Kidney capillary endothelial cell (primary cell): ENCODE measurements around the gene C10orf105.

Experiments
- DNase-seq: peaks from one replicate; pipeline ENCODE4 v3.0.0-alpha.2; 2018; ENCODE audit warnings: low spot score

C10orf105 gene

GRCh38 chr10:71697938-71698709 is 21.5 kb downstream of the C10orf105 start:
- DNase-seq: no peak

GRCh38 chr10:71696628-71697326 is 22.8 kb downstream of the C10orf105 start:
- DNase-seq: peak; percentile 36

GRCh38 chr10:71695502-71696476 is 23.8 kb downstream of the C10orf105 start:
- no peak for DNase-seq

GRCh38 chr10:71694567-71694968 is 25.0 kb downstream of the C10orf105 start:
- no peak for DNase-seq

GRCh38 chr10:71694039-71694501 is 25.5 kb downstream of the C10orf105 start:
- DNase-seq: no peak

- DNase-seq: peak; percentile 80
These were observed 26.2 kb downstream of the C10orf105 start for GRCh38 chr10:71693377-71693776.

- no peak for DNase-seq
These were observed 26.8 kb downstream of the C10orf105 start for GRCh38 chr10:71692598-71693306.

- DNase-seq: no peak
These were observed 28.2 kb downstream of the C10orf105 start for GRCh38 chr10:71691405-71691804.

GRCh38 chr10:71690094-71690720 is 29.4 kb downstream of the C10orf105 start:
- DNase-seq: no peak

- DNase-seq: no peak
These were observed 31.3 kb downstream of the C10orf105 start for GRCh38 chr10:71688256-71688655.

GRCh38 chr10:71687480-71687879 is 32.1 kb downstream of the C10orf105 start:
- no peak for DNase-seq

- DNase-seq: no peak
These were observed 32.5 kb downstream of the C10orf105 start for GRCh38 chr10:71687077-71687476.

- DNase-seq: no peak
These were observed 33.9 kb downstream of the C10orf105 start for GRCh38 chr10:71685554-71686232.

GRCh38 chr10:71684356-71685173 is 35.0 kb downstream of the C10orf105 start:
- DNase-seq: no peak

- no peak for DNase-seq
These were observed 36.3 kb downstream of the C10orf105 start for GRCh38 chr10:71683301-71683700.

- DNase-seq: no peak
These were observed 37.6 kb downstream of the C10orf105 start for GRCh38 chr10:71681977-71682376.

- peak; percentile 6 for DNase-seq
These were observed 40.2 kb downstream of the C10orf105 start for GRCh38 chr10:71679425-71679824.

GRCh38 chr10:71678057-71678805 is 41.3 kb downstream of the C10orf105 start:
- DNase-seq: no peak

- no peak for DNase-seq
These were observed 42.3 kb downstream of the C10orf105 start for GRCh38 chr10:71677261-71677660.
